SU-DHL-6 (cell line): ENCODE results near the gene SUN5.

Experiments used
- EZH2phosphoT487 ChIP-seq: fragments of 200-600 bp; sonication (generic), shearing (Covaris generic); conservative IDR thresholded peaks from 2 replicates; pipeline ENCODE4 v1.6.1; 2018; ENCODE audit warnings: mild to moderate bottlenecking, antibody characterized with exemption, low read length, moderate library complexity, mixed read lengths
- TF ChIP-seq, protein P1 (sequence below): fragments of 200-600 bp; sonication (generic); IDR thresholded peaks from one replicate; pipeline ENCODE4 v1.5.1; 2017; ENCODE audit warnings: antibody characterized with exemption, mild to moderate bottlenecking, low read length, moderate library complexity; ENCODE audit not compliant: insufficient read depth, poor library complexity, severe bottlenecking

- TF ChIP-seq, protein P1, sequence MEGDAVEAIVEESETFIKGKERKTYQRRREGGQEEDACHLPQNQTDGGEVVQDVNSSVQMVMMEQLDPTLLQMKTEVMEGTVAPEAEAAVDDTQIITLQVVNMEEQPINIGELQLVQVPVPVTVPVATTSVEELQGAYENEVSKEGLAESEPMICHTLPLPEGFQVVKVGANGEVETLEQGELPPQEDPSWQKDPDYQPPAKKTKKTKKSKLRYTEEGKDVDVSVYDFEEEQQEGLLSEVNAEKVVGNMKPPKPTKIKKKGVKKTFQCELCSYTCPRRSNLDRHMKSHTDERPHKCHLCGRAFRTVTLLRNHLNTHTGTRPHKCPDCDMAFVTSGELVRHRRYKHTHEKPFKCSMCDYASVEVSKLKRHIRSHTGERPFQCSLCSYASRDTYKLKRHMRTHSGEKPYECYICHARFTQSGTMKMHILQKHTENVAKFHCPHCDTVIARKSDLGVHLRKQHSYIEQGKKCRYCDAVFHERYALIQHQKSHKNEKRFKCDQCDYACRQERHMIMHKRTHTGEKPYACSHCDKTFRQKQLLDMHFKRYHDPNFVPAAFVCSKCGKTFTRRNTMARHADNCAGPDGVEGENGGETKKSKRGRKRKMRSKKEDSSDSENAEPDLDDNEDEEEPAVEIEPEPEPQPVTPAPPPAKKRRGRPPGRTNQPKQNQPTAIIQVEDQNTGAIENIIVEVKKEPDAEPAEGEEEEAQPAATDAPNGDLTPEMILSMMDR: no peak
- TF ChIP-seq EZH2phosphoT487: no peak
These were observed 37.1 kb downstream of the SUN5 start for GRCh38 chr20:32966881-32967781.
